GM18505 (cell line): ENCODE measurements around the gene IKZF3.

Experiments
- ATAC-seq: cut with Tn5 transposase; IDR thresholded peaks from one replicate; pipeline ENCODE4 v1.9.1; 2021; ENCODE audit not compliant: unreplicated experiment
- POLR2A ChIP-seq: IDR thresholded peaks from 4 replicates; pipeline ENCODE4 v1.6.1; 2011; ENCODE audit warnings: borderline replicate concordance; ENCODE audit not compliant: insufficient read depth, insufficient read length; ENCODE audit errors: extremely low read depth

Gene IKZF3

DNA sequence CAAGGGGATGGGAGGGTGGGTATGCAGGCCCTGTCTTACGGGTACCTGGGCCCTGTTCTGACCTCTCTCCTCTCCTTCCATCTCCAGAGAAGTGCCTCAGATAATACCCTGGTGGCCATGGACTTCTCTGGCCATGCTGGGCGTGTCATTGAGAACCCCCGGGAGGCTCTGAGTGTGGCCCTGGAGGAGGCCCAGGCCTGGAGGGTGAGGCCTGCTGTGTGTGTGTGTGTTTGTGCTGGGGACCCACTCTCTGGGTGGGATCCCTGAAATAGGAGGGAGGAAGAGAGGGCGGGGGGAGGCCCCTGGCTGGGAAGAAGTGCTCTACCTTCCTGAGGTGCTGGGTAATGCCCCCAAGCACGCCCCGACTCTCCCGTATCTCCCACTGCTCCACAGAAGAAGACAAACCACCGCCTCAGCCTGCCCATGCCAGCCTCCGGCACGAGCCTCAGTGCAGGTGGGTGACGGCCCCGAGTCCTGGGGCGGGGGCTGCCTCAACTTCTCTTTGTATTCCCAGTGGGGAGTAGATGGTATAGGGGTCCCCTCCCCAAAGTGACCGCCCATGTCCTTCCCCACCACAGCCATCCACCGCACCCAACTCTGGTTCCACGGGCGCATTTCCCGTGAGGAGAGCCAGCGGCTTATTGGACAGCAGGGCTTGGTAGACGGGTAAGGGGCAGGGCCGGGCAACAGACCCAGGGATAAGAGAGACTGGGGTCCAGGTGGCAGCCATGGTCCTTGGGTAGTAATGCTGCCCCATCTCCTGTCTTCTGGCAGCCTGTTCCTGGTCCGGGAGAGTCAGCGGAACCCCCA is 118.6 kb downstream of the IKZF3 start:
- no peak for ATAC-seq
- TF ChIP-seq POLR2A: no peak

DNA sequence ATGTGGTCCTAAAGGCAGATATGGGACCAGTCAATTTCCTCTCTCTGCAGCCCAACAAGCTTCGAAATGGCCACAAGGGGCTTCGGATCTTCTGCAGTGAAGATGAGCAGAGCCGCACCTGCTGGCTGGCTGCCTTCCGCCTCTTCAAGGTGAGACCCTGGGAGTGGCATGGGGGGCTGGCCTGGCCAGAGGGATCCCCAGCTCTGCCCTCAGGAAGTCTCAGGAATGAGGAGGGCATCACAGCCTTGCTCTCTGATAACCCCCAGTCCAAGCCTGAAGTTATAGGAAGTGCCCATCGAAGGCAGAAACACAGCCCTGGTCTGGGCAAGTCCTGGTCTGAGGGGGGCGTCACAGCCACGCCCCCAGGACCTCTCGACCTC is 119.3 kb downstream of the IKZF3 start:
- ATAC-seq: no peak
- TF ChIP-seq POLR2A: no peak

DNA sequence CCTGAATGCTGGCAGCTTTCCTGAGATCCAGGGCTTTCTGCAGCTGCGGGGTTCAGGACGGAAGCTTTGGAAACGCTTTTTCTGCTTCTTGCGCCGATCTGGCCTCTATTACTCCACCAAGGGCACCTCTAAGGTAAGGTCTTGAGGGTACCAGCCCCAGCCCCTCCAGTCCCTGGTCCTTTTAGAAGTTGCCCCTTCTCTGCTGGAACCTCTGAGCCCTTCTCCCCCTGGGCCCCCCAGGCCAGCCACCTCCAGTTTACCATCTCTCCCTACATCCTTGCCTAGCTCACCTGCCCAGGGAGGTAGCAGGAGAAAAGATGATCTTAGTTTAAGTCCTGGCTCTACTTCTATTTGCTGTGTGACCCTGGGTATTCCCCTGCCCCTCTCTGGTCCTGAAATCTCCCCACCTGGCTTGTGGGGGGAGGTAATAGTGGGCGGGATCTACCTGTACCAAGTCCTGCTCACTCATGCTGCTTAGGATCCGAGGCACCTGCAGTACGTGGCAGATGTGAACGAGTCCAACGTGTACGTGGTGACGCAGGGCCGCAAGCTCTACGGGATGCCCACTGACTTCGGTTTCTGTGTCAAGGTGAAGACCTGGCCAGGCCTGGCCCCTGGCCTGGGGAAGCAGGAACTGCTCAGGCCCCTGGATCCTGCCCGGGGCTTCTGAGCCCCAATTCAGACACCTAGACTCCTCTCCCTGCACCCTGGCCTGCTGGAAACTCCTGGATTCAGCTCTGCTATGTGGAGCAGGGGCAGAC is 119.9 kb downstream of the IKZF3 start:
- no peak for ATAC-seq
- TF ChIP-seq POLR2A: no peak

DNA sequence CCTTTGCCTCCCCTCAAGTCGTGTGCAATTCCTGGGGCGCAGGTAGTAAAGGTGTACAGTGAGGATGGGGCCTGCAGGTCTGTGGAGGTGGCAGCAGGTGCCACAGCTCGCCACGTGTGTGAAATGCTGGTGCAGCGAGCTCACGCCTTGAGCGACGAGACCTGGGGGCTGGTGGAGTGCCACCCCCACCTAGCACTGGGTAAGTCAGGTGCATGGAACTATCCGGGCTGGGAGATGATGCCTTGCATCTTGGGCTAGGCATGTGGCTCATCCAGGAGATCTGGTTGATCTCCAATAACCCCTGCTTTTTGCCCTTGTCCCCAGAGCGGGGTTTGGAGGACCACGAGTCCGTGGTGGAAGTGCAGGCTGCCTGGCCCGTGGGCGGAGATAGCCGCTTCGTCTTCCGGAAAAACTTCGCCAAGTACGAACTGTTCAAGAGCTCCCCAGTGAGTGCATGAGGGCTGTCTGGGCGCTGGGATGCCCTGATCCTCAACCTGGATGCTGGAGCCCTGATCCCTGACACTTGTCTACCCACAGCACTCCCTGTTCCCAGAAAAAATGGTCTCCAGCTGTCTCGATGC is 121.2 kb downstream of the IKZF3 start:
- no peak for TF ChIP-seq POLR2A
- no peak for ATAC-seq

DNA sequence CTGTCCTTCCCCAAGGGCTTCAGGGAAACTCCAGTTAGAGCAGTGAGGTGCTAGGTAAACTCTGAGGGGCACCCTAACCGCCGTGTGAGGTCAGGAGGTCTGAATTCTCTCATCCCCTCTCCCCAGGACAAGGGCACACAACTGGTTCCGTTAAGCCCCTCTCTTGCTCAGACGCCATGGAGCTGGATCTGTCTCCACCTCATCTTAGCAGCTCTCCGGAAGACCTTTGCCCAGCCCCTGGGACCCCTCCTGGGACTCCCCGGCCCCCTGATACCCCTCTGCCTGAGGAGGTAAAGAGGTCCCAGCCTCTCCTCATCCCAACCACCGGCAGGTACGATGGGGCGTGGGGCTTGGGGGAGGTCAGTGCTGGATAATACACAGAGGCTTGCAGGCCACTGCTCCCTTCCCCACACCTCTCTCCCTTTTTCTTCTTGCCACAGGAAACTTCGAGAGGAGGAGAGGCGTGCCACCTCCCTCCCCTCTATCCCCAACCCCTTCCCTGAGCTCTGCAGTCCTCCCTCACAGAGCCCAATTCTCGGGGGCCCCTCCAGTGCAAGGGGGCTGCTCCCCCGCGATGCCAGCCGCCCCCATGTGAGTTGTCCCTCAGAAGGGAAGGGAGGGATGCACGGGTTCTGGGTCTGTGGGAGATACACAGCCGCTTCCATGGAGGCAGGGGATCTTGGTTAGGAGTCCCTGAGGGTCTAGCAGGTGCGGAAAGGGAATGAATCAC is 121.8 kb downstream of the IKZF3 start:
- TF ChIP-seq POLR2A: no peak
- ATAC-seq: no peak

DNA sequence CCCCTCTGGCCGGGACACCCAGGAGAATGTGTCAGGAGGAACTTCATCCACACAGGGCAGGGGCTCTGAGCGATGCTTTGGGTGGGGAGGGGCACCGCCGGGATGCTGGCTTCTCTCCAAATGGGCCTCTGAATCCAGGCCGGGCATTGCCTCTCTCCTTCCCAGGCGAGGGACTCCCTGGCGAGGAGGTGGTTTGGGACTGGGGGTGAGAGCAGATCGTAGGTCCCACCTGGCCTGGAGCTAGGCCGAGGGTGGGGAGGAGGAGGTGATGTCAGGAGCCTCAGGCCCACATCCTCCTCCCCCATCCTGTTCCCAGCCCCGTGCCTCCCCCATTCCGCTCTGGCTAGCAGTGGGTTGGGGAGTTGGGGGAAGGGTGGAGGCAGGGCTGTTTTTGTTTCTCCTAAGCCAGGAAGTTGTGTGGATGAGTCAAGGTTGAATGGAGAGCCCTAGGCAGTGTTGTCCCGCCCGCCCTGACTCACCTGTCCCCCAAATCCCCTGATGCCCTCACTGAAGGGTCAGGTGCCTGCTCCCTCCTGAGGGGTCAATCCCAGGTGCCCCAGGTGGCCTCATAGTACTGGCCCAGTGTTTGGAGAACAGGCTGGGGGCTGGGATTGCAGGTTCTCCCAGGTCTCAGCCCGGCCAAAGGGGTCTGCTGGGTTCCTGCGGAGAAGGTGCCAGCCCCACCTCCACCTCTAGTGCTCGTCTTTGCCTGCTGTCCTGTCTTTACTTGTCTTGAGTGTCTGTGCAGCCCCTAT is 123.6 kb downstream of the IKZF3 start:
- no peak for ATAC-seq
- TF ChIP-seq POLR2A: no peak

DNA sequence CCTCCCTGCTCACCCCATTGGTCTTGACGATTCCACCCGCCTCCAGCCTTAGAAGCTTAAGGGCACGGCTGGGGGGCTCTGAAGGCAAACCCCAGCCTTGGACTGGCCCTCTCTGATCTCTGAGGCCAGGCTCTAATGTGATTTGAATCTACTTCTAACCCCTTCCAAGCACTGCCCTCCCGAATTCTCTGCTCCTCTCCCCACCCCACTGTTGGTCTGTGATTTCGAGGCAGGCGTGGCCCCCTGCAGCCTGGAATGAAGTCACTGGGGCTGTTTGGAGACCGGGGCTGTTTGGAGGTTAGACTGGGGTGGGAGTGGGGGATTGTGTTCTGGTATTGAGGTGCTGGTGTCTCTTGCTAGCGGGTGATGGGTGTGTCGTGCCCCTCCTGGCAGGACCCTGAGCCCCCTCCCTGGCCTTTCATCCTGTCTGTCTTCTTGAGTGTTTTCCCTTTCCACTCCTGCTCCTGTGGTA is 124.2 kb downstream of the IKZF3 start:
- no peak for ATAC-seq
- no peak for TF ChIP-seq POLR2A

DNA sequence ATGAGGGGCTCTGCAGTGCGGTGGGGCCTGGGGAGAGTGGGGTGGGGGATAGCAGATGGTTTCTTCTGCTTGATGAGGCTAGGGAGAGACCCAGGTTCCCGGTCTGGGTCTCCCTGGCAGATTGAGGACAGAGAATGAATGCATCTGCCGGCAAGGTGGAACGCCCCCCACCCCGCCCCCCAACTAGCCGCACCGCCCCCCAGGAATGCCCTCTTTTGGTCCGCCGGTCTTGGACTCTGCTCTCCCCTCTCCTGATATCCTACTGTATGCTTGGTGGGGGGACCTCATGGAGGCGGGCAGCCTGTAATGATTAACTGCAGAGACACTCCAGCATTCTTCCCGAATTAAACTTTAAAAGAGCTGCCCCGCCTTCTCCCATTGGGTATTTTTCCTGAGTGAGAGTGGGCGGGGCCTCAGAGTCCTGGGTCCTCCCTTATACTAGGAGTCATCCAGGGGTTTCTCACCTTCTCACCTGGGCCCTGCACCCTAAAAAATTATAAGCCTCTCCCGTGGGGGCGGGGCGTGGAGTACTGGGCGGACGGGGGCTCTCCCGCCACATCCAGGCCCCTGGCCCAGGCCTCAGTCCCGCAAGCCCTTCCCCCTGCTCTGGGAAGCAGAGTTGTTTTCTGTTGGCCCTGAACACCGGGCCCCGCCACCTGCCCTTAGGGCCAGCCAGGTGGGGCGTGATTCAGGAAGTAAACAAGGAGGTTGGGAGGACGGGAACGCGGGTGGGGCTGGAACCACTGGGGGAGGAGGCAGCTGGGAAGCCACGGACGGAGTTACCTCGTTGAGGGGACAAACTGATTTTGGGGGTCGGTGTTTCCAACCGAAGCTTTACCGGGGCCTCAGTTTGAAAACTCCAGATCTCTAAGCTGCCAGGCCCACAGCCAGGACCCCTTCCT is 124.9 kb downstream of the IKZF3 start:
- TF ChIP-seq POLR2A: no peak
- ATAC-seq: no peak

DNA sequence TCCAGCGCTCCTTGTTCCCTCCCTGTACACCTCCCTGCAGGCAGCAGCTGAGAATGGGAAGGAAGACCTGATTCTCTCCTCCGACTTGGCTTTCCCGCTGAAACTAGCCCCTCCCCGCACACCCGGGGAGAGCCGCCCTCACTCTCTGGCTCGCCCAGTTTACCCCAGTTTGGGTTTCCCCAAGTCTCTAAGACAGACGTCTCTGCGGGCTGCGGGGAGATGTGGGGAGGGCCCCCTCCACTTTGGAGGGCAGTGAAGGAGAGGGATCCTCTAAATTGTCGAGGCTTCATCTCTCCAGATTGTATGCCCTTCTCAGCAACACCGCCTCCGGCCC is 125.6 kb downstream of the IKZF3 start:
- ATAC-seq: no peak

DNA sequence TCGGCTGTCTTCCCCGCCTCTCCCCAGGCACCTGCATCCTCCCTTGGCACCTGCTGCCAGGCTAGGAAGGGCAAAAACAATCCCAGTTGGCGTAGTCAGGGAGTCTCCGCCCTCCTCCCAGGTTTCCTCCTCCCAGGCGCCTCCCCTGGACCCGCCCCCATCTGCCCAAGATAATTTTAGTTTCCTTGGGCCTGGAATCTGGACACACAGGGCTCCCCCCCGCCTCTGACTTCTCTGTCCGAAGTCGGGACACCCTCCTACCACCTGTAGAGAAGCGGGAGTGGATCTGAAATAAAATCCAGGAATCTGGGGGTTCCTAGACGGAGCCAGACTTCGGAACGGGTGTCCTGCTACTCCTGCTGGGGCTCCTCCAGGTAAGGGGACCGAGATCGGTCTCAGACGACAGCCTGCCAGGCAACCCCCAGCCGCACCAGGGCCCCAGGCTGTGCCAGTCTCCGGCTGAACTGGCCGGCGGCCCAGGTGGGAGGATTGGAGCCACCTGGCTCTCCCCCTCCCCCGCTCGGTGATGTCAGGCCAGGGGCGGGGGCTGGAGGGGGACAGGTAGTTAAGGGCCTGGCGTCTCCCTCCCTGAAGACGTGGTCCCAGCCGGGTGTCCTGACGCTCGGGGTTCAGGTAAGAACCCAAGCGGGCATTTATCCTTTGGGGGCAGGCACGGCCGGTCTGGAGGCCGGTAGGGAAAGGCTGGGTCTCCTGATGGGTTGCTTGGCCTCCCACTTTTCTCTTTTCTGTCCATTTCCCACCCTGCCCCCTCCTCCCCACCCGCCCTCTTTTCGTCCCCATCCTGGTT is 126.1 kb downstream of the IKZF3 start, which contains the start of gene GRB7:
Gene GRB7, plus strand, starts transcription at position 179 of the 808 bp plus-strand sequence. CDS start 4,364 bp downstream, outside the sequence.
- no peak for ATAC-seq
- no peak for TF ChIP-seq POLR2A

More for the DNA sequence above, 125.6 kb downstream of the IKZF3 start:
- TF ChIP-seq POLR2A: no peak
